Activated CD4-positive, alpha-beta memory T cell treated with anti-CD3 and anti-CD28 coated beads, Interleukin-2, amount 10 ng/mL, durations not matched to agents 7 days and 5 days (primary cell): ENCODE data around the gene FOXP1. TPM values are rescaled to one million over a fixed set of nuclear protein-coding genes. Genes with fewer than 3 reads are reported as not detected.
A peak's percentile ranks its signal among the peaks of the same experiment; 100 is the strongest.

Experiments
- CTCF ChIA-PET: fragments of 350-600 bp; sonication (Branson Sonifier 250); formaldehyde crosslinking; loops from one replicate; lab custom pipeline; 2021; ENCODE audit warnings: antibody characterized with exemption, inconsistent platforms; lab: Charles Lee
- POLR2A ChIA-PET: fragments of 350-600 bp; sonication (Branson Sonifier 250); formaldehyde crosslinking; loops from one replicate; lab custom pipeline; 2021; ENCODE audit warnings: antibody characterized with exemption; lab: Charles Lee
- DNase-seq: peaks from one replicate; pipeline ENCODE4 v3.0.0-alpha.2; 2020
- H3K27ac Mint-ChIP-seq: one replicate; pipeline ENCODE4 v1.8.0; 2021; ENCODE audit warnings: mild to moderate bottlenecking, mixed read lengths
- H3K27me3 Mint-ChIP-seq: one replicate; pipeline ENCODE4 v1.8.0; 2021; ENCODE audit warnings: mixed read lengths
- H3K36me3 Mint-ChIP-seq: one replicate; pipeline ENCODE4 v1.8.0; 2021; ENCODE audit warnings: low read depth, mixed read lengths
- H3K4me1 Mint-ChIP-seq: one replicate; pipeline ENCODE4 v1.8.0; 2021; ENCODE audit warnings: mixed read lengths
- H3K4me3 Mint-ChIP-seq: one replicate; pipeline ENCODE4 v1.8.0; 2021; ENCODE audit warnings: mild to moderate bottlenecking, mixed read lengths
- H3K9me3 Mint-ChIP-seq: one replicate; pipeline ENCODE4 v1.8.0; 2021; ENCODE audit warnings: mixed read lengths
- total RNA-seq, 2 experiments: library from RNA; stranded (reverse); gene quantifications; one replicate each; pipeline ENCODE4 v1.2.3, GENCODE V29; 2021

FOXP1 gene
- total RNA-seq, 2 experiments from 2014 or later, result 71.3 to 76.9 TPM

GRCh38 chr3:71069797-71070196 is 513.7 kb downstream of the FOXP1 start:
- POLR2A ChIA-PET, result interaction anchor here (1.7 to 2.1 kb wide), 3 partner anchors 8 to 515 kb away, joined by 5 to 9 read pairs (median 6); no protein-coding TSS in a partner anchor
- DNase-seq, result peak; percentile 74
- H3K27ac Mint-ChIP-seq, result no peak overlapping the region
- no peaks in the 10 kb centered on the region for H3K27me3 Mint-ChIP-seq
- peaks cover 41% of the 10 kb centered on the region for H3K4me1 Mint-ChIP-seq
- CTCF ChIA-PET, result interaction anchor here (1.1 to 2.1 kb wide), 7 partner anchors 9 to 519 kb away, joined by 3 to 8 read pairs (median 4); no protein-coding TSS in a partner anchor
- H3K4me3 Mint-ChIP-seq, result no peak overlapping the region
- peaks cover 3% of the 10 kb centered on the region for H3K36me3 Mint-ChIP-seq
- no peaks in the 10 kb centered on the region for H3K9me3 Mint-ChIP-seq

- H3K9me3 Mint-ChIP-seq, result no peaks in the 10 kb centered on the region
- no peak for DNase-seq
- H3K27me3 Mint-ChIP-seq, result no peaks in the 10 kb centered on the region
- H3K4me3 Mint-ChIP-seq, result no peak overlapping the region
- H3K27ac Mint-ChIP-seq, result no peak overlapping the region
- POLR2A ChIA-PET, result interaction anchor here (0.6 to 2.1 kb wide), 9 partner anchors 16 to 517 kb away, joined by 3 to 9 read pairs (median 3); no protein-coding TSS in a partner anchor
- H3K4me1 Mint-ChIP-seq, result peaks cover 41% of the 10 kb centered on the region
- CTCF ChIA-PET, result interaction anchor here (0.6 to 1.8 kb wide), 7 partner anchors 18 to 514 kb away, joined by 3 to 6 read pairs (median 3); no protein-coding TSS in a partner anchor
- peaks cover 3% of the 10 kb centered on the region for H3K36me3 Mint-ChIP-seq
These were observed 515.4 kb downstream of the FOXP1 start for GRCh38 chr3:71067977-71068654.

GRCh38 chr3:71066849-71067261 is 516.7 kb downstream of the FOXP1 start:
- ChIA-PET CTCF (no interaction called here), POLR2A (interaction anchor here (0.6 to 6.9 kb wide), 2 partner anchors 63 to 334 kb away, joined by 3 to 76 read pairs; no protein-coding TSS in a partner anchor)
- H3K36me3 Mint-ChIP-seq, result peaks cover 8% of the 10 kb centered on the region
- H3K27ac Mint-ChIP-seq, result peak overlapping the region; percentile 92
- H3K4me1 Mint-ChIP-seq, result peaks cover 48% of the 10 kb centered on the region
- H3K27me3 Mint-ChIP-seq, result no peaks in the 10 kb centered on the region
- peak; percentile 45 for DNase-seq
- H3K4me3 Mint-ChIP-seq, result peak overlapping the region; percentile 85
- no peaks in the 10 kb centered on the region for H3K9me3 Mint-ChIP-seq

- peak; percentile 39 for DNase-seq
- no peaks in the 10 kb centered on the region for H3K27me3 Mint-ChIP-seq
- H3K9me3 Mint-ChIP-seq, result no peaks in the 10 kb centered on the region
- peaks cover 53% of the 10 kb centered on the region for H3K4me1 Mint-ChIP-seq
- peaks cover 12% of the 10 kb centered on the region for H3K36me3 Mint-ChIP-seq
- CTCF ChIA-PET, result no interaction called here
- peak overlapping the region; percentile 85 for H3K4me3 Mint-ChIP-seq
- POLR2A ChIA-PET, result interaction anchor here (6.9 kb wide), 1 partner anchor 64 kb away, joined by 76 read pairs; no protein-coding TSS in a partner anchor
- peak overlapping the region; percentile 92 for H3K27ac Mint-ChIP-seq
These were observed 517.2 kb downstream of the FOXP1 start for GRCh38 chr3:71066356-71066755.

GRCh38 chr3:71065764-71066013 is 517.8 kb downstream of the FOXP1 start:
- Mint-ChIP-seq H3K36me3 (peaks cover 12% of the 10 kb centered on the region), H3K27me3 (no peaks in the 10 kb centered on the region), H3K9me3 (no peaks in the 10 kb centered on the region), H3K27ac (peak overlapping the region; percentile 92), H3K4me3 (peak overlapping the region; percentile 85), H3K4me1 (peaks cover 57% of the 10 kb centered on the region)
- POLR2A ChIA-PET, result interaction anchor here (0.7 to 6.9 kb wide), 12 partner anchors 9 to 518 kb away, joined by 3 to 76 read pairs (median 4); partner anchors contain the start of gene FOXP1
- no peak for DNase-seq
- CTCF ChIA-PET, result interaction anchor here (1.0 kb wide), 1 partner anchor 521 kb away, joined by 3 read pairs; no protein-coding TSS in a partner anchor

GRCh38 chr3:71064956-71065763 is 518.4 kb downstream of the FOXP1 start:
- Mint-ChIP-seq H3K9me3 (no peaks in the 10 kb centered on the region), H3K27ac (peak overlapping the region; percentile 92), H3K27me3 (no peaks in the 10 kb centered on the region), H3K4me3 (peak overlapping the region; percentile 85), H3K4me1 (peaks cover 61% of the 10 kb centered on the region), H3K36me3 (peaks cover 17% of the 10 kb centered on the region)
- POLR2A ChIA-PET, result interaction anchor here (0.7 to 6.9 kb wide), 16 partner anchors 9 to 519 kb away, joined by 3 to 78 read pairs (median 4); partner anchors contain the start of gene FOXP1
- peak; percentile 61 for DNase-seq
- CTCF ChIA-PET, result interaction anchor here (1.0 to 1.1 kb wide), 2 partner anchors 11 to 522 kb away, joined by 3 to 4 read pairs; no protein-coding TSS in a partner anchor

GRCh38 chr3:71064291-71064955 is 519.1 kb downstream of the FOXP1 start:
- POLR2A ChIA-PET, result interaction anchor here (0.6 to 6.9 kb wide), 16 partner anchors 8 to 519 kb away, joined by 3 to 78 read pairs (median 4); partner anchors contain the start of gene FOXP1
- CTCF ChIA-PET, result interaction anchor here (0.9 to 1.2 kb wide), 3 partner anchors 10 to 16 kb away, joined by 3 to 5 read pairs (median 4); no protein-coding TSS in a partner anchor
- H3K27me3 Mint-ChIP-seq, result no peaks in the 10 kb centered on the region
- DNase-seq, result peak; percentile 73
- H3K4me3 Mint-ChIP-seq, result no peak overlapping the region
- H3K36me3 Mint-ChIP-seq, result peaks cover 18% of the 10 kb centered on the region
- H3K9me3 Mint-ChIP-seq, result no peaks in the 10 kb centered on the region
- H3K27ac Mint-ChIP-seq, result no peak overlapping the region
- H3K4me1 Mint-ChIP-seq, result peaks cover 60% of the 10 kb centered on the region

GRCh38 chr3:71063773-71064290 is 519.7 kb downstream of the FOXP1 start:
- Mint-ChIP-seq H3K4me1 (peaks cover 59% of the 10 kb centered on the region), H3K27ac (no peak overlapping the region), H3K9me3 (no peaks in the 10 kb centered on the region), H3K4me3 (no peak overlapping the region), H3K27me3 (no peaks in the 10 kb centered on the region), H3K36me3 (peaks cover 18% of the 10 kb centered on the region)
- DNase-seq, result peak; percentile 35
- POLR2A ChIA-PET, result interaction anchor here (0.6 to 6.9 kb wide), 24 partner anchors 7 to 520 kb away, joined by 3 to 78 read pairs (median 4); partner anchors contain the start of gene FOXP1
- CTCF ChIA-PET, result interaction anchor here (0.6 to 1.6 kb wide), 7 partner anchors 9 to 238 kb away, joined by 3 to 5 read pairs (median 4); no protein-coding TSS in a partner anchor

- peaks cover 60% of the 10 kb centered on the region for H3K4me1 Mint-ChIP-seq
- POLR2A ChIA-PET, result interaction anchor here (0.7 to 6.9 kb wide), 25 partner anchors 11 to 521 kb away, joined by 3 to 78 read pairs (median 4); partner anchors contain the start of gene FOXP1
- H3K36me3 Mint-ChIP-seq, result peaks cover 17% of the 10 kb centered on the region
- H3K27ac Mint-ChIP-seq, result no peak overlapping the region
- no peaks in the 10 kb centered on the region for H3K9me3 Mint-ChIP-seq
- CTCF ChIA-PET, result interaction anchor here (0.6 to 1.6 kb wide), 9 partner anchors 11 to 239 kb away, joined by 3 to 5 read pairs (median 4); no protein-coding TSS in a partner anchor
- no peaks in the 10 kb centered on the region for H3K27me3 Mint-ChIP-seq
- no peak overlapping the region for H3K4me3 Mint-ChIP-seq
- DNase-seq, result no peak
These were observed 520.4 kb downstream of the FOXP1 start for GRCh38 chr3:71062952-71063772.

GRCh38 chr3:71062037-71062932 is 521.2 kb downstream of the FOXP1 start:
- DNase-seq, result no peak
- ChIA-PET POLR2A (interaction anchor here (0.8 to 6.9 kb wide), 22 partner anchors 8 to 522 kb away, joined by 3 to 78 read pairs (median 4); partner anchors contain the start of gene FOXP1), CTCF (interaction anchor here (0.7 to 1.9 kb wide), 9 partner anchors 10 to 512 kb away, joined by 3 to 8 read pairs (median 4); no protein-coding TSS in a partner anchor)
- Mint-ChIP-seq H3K27ac (no peak overlapping the region), H3K4me3 (no peak overlapping the region), H3K9me3 (no peaks in the 10 kb centered on the region), H3K36me3 (peaks cover 14% of the 10 kb centered on the region), H3K27me3 (no peaks in the 10 kb centered on the region), H3K4me1 (peaks cover 65% of the 10 kb centered on the region)
